B cell (primary cell): ENCODE data around the gene AIRE.

Experiments used
- CTCF ChIP-seq: fragments of 200-600 bp; IDR thresholded peaks from one replicate; pipeline ENCODE4 v1.8.0; 2022; ENCODE audit warnings: antibody characterized with exemption, mild to moderate bottlenecking
- EZH2 ChIP-seq: IDR thresholded peaks from 2 replicates; pipeline ENCODE4 v1.6.1; 2012; ENCODE audit warnings: borderline replicate concordance, low read depth, mild to moderate bottlenecking, moderate library complexity, low read length; ENCODE audit not compliant: insufficient read depth, poor library complexity, severe bottlenecking

- TF ChIP-seq CTCF (no peak), EZH2 (no peak)
Measured at GRCh38 chr21:44322621-44323325, 37.1 kb downstream of the AIRE start.
